Right atrium auricular region (tissue), 2 donors: Measurements from ENCODE around the gene UBE2E2. TPM values are rescaled to one million over a fixed set of nuclear protein-coding genes. Genes with fewer than 3 reads are reported as not detected.

Source experiments
- DNase-seq: peaks from one replicate; pipeline ENCODE4 v3.0.0-alpha.2; 2019; ENCODE audit warnings: low spot score
- H3K27ac ChIP-seq, 2 donors: fragments of 200-600 bp; sonication (generic); 1 replicate in 1 of 2; 2 replicates in 1 of 2; pipeline ENCODE4 v1.5.1; 2016 to 2019
- H3K27me3 ChIP-seq, 2 donors: fragments of 200-600 bp; sonication (generic); one replicate each; pipeline versions ENCODE4 v1.5.1 to v1.6.0; 2017 to 2019
- H3K36me3 ChIP-seq: fragments of 200-600 bp; sonication (generic); one replicate; pipeline ENCODE4 v1.5.1; 2016
- H3K4me1 ChIP-seq, 2 donors: fragments of 200-600 bp; sonication (generic); one replicate each; pipeline versions ENCODE4 v1.5.1 to v1.6.0; 2017 to 2019
- H3K4me3 ChIP-seq, 2 donors: fragments of 200-600 bp; sonication (generic); 1 replicate in 1 of 2; 2 replicates in 1 of 2; pipeline ENCODE4 v1.5.1; 2017 to 2019; ENCODE audit warnings: mild to moderate bottlenecking in 1 of 2, moderate library complexity in 1 of 2
- H3K9me3 ChIP-seq, 2 donors: fragments of 200-600 bp; sonication (generic); one replicate each; pipeline ENCODE4 v1.5.1; 2019
- CTCF ChIP-seq, 2 donors: fragments of 200-600 bp; sonication (generic); IDR thresholded peaks; one replicate each; pipeline ENCODE4 v1.5.1; 2019; ENCODE audit warnings: antibody characterized with exemption in 2 of 2
- total RNA-seq, 2 donors: library from RNA; depleted of rRNA; stranded (reverse); fragments of >200 nt; gene quantifications; one replicate each; pipeline ENCODE4 v1.1.0, GENCODE V29; 2016

UBE2E2 gene
- total RNA-seq, 2 donors from 2014 or later, result 31.0 to 36.7 TPM

GRCh38 chr3:23450051-23450450 is 246.9 kb downstream of the UBE2E2 start:
- TF ChIP-seq CTCF (IDR thresholded peaks at IDR 0.05), result no peak
- Histone ChIP-seq H3K4me1 (peaks cover 0 to 15% of the 10 kb centered on the region in 2 donors), H3K27me3 (no peaks in the 10 kb centered on the region), H3K27ac (no peak overlapping the region), H3K9me3 (no peaks in the 10 kb centered on the region), H3K4me3 (no peak overlapping the region), H3K36me3 (no peaks in the 10 kb centered on the region)
- DNase-seq, result no peak

GRCh38 chr3:23450806-23451205 is 247.7 kb downstream of the UBE2E2 start:
- DNase-seq, result no peak
- no peak for TF ChIP-seq CTCF (IDR thresholded peaks at IDR 0.05)
- Histone ChIP-seq H3K27ac (no peak overlapping the region), H3K36me3 (no peaks in the 10 kb centered on the region), H3K4me1 (peaks cover 0 to 21% of the 10 kb centered on the region in 2 donors), H3K27me3 (no peaks in the 10 kb centered on the region), H3K9me3 (no peaks in the 10 kb centered on the region), H3K4me3 (no peak overlapping the region)

- no peak for TF ChIP-seq CTCF (IDR thresholded peaks at IDR 0.05)
- Histone ChIP-seq H3K36me3 (no peaks in the 10 kb centered on the region), H3K27me3 (no peaks in the 10 kb centered on the region), H3K4me1 (peaks cover 0 to 21% of the 10 kb centered on the region in 2 donors), H3K27ac (no peak overlapping the region), H3K4me3 (no peak overlapping the region), H3K9me3 (no peaks in the 10 kb centered on the region)
- no peak for DNase-seq
These were observed 249.3 kb downstream of the UBE2E2 start for GRCh38 chr3:23452408-23452807.

- Histone ChIP-seq H3K9me3 (no peaks in the 10 kb centered on the region), H3K4me1 (peaks cover 0 to 25% of the 10 kb centered on the region in 2 donors), H3K27ac (no peak overlapping the region), H3K4me3 (no peak overlapping the region), H3K27me3 (no peaks in the 10 kb centered on the region), H3K36me3 (no peaks in the 10 kb centered on the region)
- no peak for DNase-seq
- no peak for TF ChIP-seq CTCF (IDR thresholded peaks at IDR 0.05)
These were observed 252.0 kb downstream of the UBE2E2 start for GRCh38 chr3:23455084-23455483.

GRCh38 chr3:23455775-23456174 is 252.6 kb downstream of the UBE2E2 start:
- Histone ChIP-seq H3K4me1 (peaks cover 0 to 23% of the 10 kb centered on the region in 2 donors), H3K27ac (no peak overlapping the region), H3K36me3 (no peaks in the 10 kb centered on the region), H3K4me3 (no peak overlapping the region), H3K9me3 (no peaks in the 10 kb centered on the region), H3K27me3 (no peaks in the 10 kb centered on the region)
- no peak for DNase-seq
- TF ChIP-seq CTCF (IDR thresholded peaks at IDR 0.05), result no peak

GRCh38 chr3:23457697-23458096 is 254.6 kb downstream of the UBE2E2 start:
- H3K4me3 ChIP-seq, result no peak overlapping the region
- H3K27me3 ChIP-seq, result no peaks in the 10 kb centered on the region
- H3K36me3 ChIP-seq, result no peaks in the 10 kb centered on the region
- H3K27ac ChIP-seq, result no peak overlapping the region
- peaks cover 0 to 23% of the 10 kb centered on the region in 2 donors for H3K4me1 ChIP-seq
- DNase-seq, result no peak
- no peaks in the 10 kb centered on the region for H3K9me3 ChIP-seq
- no peak for TF ChIP-seq CTCF (IDR thresholded peaks at IDR 0.05)
